DMS79 (cell line): ENCODE results near the gene FAM76B.
"Not testable (repeated sequence)": the region's sequence is repeated elsewhere in the genome, so short reads cannot be mapped to it uniquely, and the experiment has no call there.

Source experiments
- DNase-seq: peaks from one replicate; lab custom pipeline; 2025; lab: John Stamatoyannopoulos, UW

FAM76B gene

DNA sequence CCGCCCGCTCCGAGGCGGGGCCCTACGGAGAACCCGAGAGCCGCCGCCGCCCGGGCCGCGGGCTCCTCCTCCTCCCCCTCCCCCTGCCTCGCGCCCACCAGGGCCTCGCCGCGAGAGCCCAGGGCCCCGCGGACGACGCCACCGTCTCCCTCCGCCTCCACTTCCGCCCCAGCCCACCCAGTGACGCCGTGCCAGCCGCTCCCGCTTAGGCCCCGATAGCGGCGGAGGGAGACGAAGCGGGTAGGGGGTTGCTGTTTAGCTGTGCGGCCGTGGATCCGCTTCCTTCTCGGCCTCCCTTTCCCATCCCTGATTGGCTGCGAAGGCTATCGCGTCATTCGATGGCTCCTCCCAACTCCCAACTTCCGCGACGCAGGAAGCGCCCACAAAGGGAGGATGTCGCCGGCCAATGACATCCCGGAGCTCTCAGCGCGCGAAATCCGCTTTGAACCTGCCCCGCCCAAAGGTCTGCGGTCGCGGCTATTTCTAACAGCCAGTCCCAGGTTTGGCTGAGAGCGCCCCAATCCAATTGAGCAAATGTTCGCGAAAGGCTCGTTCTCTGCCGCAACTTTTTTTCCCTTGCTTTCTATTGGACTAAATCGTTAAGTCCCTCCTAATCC lies at the start of gene FAM76B:
TSS of gene FAM76B (minus strand) at position 277 of the 617 bp plus-strand sequence. CDS start 304 bp downstream, outside the sequence.
- DNase-seq = peak; percentile 99

DNA sequence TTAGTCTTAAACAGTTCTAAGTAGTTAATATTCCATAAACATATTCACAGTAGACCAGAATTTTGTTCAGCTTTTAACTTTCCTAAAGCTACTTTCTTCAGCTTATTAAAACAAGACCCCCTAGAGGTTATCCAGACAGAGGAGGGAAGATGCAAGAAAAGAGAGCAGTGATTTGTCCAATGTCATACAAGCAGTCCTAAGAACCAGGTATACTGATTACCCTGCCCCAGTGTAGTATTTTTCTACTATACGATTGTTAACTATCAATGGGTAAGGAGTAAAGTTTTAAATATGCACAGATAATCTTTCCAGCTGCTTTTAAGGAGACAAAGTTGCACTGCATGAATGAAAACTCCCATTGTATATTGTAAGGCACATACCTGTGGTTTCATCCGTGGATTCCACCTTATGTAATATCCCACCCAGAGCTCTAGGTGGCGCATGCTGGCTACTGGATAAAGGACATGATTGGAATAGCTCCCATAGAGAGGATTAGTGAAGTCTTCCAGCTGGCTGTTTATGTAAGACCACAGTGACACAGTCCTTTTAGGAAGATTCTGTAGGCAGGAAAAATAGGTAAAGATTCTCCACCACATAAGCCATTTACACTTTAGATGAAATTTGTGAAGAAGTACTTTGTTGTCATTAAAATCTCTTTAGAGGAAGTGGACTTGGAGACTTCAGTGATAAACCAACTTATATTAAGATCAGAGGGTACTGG lies 46.3 kb upstream of the FAM76B start:
- peak; percentile 21 for DNase-seq

DNA sequence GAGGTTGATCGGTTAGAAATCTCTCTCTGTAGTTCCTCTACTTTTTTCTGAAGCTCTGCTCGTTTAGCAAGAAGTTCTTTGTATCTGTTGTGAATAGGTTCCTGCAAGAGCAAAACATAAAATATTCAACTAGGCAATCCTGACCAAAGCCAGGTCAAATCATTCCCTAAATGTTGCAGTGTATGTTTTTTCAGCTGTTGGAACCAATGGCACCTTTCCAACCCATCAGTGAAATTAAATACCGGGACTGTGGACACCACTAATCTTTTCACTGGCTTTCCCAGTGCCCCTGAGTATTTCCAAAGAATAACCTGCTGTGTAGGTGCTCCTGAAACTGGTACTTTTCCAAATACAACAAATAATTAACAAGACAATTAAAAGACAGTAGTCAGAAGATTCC lies 45.8 kb upstream of the FAM76B start:
- DNase-seq = no peak

DNA sequence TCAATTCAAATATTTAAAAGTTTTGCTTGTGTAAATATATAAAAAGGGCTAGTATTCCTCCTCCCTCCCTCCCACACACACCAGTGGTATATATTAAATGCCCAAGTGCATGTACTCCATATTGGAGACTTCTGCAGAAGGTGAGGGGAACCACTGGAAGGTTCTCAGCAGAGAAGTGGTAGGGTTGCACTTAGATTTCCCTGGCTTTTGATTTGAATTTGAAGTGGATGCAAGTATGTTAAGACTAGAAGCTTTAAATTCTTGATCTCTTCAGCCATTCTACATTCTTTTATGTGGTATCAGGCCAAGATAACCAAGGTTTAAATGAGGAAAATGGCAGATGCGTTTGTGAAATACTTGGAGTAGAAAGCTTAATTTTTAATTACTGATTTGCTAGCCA lies 43.8 kb upstream of the FAM76B start:
- no peak for DNase-seq

DNA sequence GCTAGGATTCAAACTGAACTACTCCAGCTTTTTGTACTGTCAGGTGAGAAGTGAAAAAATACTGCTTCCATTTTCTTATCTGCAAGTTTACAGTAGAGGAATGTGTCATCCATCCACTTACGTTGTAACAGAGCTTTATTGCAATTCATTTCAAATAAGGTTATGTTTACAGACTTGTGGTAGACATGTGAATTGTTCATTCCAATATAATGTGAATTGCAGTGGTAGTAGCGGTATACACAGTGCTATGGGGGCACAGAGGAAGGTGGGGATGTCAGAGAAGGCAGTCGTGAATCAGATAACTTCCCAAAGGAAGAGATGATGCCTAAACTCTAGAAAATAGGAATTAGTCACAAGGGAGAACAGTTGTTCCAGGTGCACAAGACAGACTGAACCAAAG lies 43.2 kb upstream of the FAM76B start:
- no peak for DNase-seq

DNA sequence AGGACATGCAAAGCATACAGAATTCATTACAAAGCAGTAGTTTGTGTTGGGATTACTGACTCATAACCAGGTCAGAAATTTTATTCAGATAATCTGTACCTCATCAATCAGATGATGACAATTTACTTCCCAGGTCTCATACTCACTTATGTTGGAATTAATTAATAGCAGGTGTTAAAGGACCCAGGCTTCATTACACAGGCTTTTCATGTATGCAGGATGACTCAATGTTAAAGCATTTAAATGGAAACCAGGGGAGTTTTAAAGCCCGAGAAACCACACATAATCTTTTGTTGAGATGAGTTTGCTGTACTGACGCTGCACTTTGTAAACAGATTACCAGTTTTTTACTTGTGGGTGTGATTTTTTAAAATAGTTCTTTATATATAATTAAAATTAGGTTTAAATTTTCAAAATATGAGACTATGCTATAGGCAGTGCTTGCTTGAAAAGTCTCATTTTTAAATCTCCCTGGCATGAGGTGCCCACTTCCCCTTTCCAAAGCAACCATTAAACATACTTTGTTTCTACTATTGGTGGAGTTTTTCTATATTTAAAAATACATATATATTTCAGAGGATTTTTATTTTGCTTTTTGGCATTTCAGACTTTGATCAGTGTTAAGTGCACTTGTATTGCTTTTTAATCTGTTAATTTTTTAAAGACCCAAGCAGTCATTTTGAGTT lies 41.8 kb upstream of the FAM76B start:
- DNase-seq = no peak

DNA sequence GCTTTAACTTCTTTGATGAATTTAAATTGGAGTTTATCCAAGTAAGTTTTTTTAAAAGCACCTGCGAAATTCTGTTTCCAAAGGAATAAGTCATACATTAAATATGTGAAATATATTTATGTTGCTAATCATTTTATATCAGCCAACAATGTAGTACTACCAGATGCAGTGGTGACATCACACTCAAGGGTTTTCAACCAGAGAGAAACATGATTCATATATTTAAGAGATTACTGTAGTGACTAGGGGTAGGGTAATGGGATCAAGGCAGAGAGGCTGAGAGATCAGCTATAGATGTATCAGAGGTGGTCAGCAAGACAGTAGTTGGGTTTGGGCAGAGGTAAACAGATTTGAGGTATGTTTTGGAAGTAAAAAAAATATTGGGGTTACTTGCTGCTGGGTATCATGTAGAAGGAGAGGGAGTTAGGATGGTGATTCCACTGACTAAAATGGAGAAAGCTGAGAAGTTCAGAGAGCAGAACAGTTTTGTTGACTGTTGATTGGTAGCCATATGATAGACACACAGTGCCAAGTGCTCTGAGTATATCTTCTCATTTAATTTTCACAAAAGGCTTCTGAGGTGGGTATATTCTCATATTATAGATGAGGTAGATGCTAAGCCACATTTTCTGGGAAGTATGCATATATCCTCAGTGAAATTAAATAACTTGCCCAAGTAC lies 40.1 kb upstream of the FAM76B start:
- no peak for DNase-seq

DNA sequence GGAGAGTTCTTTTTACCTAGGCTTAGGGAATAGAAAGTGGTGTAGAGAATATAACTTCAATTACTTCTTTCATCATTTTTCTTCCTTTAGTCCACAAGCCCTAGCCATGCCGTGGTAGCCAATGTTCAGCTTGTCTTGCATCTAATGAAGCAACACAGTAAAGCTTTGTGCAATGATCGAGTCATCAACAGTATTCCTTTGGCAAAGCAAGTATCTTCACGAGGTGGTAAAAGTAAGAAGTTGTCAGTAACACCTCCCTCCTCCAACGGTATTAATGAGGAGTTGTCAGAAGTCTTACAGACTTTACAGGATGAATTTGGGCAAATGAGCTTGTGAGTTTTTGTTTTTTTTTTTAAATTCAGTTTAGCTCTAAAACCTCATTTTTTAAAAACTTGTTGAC lies 38.1 kb upstream of the FAM76B start:
- no peak for DNase-seq

DNA sequence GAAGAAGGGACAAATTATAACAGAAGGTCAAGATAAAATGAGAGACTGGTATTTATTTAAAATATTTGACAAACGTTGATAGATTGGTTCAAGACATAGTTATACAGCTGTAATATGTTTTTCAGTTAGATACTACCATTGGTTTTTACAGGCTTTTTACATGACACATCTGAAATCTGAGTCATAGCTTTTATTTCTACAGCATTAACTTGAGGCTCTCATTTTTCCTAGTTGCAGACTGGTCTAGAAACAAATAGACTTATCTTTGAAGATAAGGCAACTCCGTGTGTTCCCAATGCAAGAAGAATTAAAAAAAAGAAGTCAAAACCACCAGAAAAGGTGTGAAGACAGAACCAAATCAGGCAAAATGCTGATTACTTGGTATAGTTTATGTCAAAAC lies 32.1 kb upstream of the FAM76B start:
- DNase-seq = no peak

DNA sequence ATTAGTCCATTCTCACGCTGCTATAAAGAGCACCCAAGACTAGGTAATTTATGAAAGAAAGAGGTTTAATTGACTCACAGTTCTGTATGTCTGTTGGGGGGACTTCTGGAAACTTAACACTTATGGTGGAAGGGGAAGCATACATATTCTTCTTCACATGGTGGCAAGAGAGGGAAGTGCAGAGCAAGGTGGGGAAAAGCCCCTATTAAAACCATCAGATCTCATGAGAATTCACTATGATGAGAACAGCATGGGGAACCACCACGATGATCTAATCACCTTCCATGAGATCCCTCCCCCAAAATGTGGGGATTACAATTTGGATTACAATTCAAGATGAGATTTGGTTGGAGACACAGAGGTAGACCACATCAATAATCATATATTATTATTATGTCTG lies 26.5 kb upstream of the FAM76B start:
- DNase-seq = no peak

DNA sequence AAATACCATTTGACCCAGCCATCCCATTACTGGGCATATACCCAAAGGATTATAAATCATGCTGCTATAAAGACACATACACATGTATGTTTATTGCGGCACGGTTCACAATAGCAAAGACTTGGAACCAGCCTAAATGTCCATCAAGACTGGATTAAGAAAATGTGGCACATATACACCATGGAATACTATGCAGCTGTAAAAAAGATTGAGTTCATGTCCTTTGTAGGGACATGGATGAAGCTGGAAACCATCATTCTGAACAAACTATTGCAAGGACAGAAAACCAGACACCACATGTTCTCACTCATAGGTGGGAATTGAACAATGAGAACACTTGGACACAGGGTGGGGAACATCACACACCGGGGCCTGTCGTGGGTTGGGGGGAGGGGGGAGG lies 21.5 kb upstream of the FAM76B start:
- DNase-seq = not testable (repeated sequence)

DNA sequence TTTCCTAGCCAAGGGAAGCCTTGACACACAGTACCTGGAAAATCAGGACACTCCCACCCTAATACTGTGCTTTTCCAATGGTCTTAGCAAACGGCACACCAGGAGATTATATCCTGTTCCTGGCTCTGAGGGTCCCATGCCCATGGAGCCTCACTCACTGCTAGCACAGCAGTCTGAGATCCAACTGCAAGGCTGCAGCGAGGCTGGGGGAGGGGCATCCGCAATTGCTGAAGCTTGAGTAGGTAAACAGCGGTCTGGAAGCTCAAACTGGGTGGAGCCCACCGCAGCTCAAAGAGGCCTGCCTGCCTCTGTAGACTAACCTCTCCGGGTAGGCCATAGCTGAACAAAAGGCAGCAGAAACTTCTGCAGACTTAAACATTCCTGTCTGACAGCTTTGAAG lies 16.9 kb upstream of the FAM76B start:
- not testable (repeated sequence) for DNase-seq

DNA sequence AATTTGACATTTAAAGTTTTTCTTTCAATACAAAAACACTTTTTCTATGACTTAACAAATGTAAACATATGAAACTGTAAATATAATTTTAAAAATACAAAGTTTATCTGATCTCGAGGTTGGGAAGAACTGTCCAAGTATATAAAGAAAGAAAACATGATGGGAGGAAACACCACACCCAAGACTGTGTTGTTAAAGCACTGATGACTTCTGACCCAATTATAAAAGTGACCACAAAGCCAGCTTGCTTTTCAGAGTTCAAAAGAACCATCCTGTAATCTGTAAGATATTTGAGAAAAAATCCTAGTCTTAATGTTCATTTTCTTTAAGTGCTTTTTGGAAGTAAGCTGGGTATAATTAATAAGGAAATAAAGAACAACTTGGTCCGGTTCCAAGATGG lies 16.3 kb upstream of the FAM76B start:
- DNase-seq = no peak

DNA sequence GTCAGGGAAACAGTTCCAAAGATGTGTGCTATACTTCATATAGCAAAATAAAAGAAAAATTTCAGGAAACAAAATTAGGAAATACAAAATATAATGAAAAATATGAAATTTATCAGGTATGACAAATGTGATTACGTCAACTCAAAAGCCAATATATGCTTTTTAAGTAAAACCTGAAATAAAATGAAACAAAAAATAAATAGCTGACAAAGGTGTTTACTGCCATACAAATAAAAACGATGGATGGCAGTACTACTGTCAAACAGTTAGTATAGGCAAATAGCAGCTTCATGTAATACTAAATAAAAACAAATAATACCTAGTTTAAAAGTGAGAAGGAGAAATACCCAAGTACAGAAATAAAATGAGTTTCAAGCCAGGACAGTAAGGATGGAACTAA lies 14.4 kb upstream of the FAM76B start:
- DNase-seq = no peak

DNA sequence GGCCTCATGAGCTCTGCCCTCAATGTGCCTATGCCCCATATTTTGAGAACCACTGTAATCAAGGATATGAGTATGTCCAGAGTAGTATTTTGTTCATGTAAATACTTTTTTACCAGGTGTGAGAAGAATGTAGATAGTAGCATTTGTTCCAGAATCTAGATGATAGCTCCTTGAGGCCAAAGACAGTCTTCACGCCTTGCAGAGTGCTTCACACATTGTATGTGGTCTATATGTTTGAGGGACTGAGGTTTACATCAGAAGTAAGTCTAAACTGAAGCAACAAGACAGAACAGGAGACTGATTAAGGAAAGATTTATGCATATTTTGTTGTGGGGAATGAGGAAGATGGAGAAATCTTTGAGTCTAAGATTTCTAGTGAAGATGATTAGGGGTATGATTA lies 13.2 kb upstream of the FAM76B start:
- no peak for DNase-seq

DNA sequence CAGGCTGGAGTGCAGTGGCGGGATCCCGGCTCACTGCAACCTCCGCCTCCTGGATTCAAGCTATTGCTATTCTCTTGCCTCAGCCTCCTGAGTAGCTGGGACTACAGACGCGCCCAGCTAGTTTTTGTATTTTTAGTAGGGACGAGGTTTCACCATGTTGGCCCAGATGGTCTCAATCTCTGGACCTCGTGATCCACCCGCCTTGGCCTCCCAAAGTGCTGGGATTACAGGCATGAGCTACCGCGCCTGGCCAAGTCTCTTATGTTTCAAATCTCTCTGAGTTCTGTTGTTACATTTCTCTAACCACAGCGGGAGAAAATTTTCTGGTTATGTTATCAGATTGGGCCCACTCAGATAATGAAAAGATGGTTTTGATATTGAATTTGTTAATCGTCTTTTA lies 10.9 kb upstream of the FAM76B start:
- DNase-seq = no peak

DNA sequence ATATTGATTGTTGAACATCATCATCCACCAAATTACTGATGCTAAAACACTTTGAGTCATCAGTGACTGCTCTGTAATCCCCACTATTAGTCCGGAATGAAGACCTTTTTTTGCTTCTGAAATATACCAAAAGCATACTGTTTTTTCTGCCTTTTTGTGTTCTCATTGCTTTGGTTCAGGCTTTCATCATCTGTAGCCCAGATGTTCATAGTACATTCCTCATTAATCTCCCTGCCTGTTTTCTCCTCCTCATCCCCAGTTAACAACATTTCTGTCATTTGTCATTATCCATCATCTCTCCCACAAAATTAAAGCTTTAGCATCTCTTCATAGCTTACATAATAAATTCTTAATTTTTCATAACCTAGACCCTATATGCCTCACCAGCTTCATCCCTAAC lies 10.0 kb upstream of the FAM76B start:
- DNase-seq = no peak

DNA sequence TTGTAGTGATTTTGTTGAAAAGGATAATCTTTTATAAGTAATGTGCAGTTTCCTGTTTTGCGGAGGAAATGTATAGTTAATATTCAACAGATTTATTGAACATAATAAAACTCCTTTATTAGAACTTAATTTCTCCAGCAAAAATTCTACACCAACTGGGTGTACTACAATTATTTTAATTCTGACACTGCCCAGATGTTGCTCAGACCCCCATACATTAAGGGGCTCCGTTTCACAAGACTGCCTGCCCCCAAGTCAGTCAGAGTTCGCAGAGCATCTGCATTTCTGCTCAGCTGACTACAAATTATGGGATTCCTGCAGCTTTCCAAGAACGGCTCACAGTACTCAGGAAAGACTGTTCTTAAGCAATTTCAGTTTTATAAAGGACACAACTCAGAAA lies 6.9 kb upstream of the FAM76B start:
- no peak for DNase-seq

DNA sequence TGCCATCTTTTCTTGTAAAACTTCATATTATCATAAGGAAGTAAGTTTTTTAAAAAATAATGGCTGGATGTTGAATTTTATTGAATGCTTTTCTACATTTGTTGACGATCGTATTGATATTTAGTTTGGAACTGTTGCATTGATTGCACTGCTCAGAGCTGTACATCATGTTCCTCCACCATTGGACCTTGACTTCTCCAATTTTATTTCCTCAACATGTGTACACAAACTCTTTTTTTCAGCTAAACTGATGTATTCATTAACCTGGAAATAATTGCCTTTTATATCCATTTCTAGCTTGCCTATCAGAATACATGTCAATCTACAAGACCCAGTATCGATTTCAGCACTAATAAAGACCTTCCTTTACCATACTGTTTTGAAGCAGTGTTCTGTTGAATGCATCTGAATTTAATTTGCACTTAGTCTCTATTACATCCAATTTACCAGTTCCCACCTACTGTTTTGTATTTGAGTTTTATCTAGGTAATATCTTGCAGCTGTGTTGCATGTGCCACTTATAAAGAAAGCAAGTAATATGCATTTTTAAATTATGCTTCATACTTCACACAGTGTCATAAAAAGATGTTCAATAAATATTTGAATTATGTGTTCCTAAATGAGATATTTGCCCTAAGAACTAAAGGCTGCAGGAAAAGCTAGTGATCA lies 6.2 kb upstream of the FAM76B start:
- DNase-seq = no peak

DNA sequence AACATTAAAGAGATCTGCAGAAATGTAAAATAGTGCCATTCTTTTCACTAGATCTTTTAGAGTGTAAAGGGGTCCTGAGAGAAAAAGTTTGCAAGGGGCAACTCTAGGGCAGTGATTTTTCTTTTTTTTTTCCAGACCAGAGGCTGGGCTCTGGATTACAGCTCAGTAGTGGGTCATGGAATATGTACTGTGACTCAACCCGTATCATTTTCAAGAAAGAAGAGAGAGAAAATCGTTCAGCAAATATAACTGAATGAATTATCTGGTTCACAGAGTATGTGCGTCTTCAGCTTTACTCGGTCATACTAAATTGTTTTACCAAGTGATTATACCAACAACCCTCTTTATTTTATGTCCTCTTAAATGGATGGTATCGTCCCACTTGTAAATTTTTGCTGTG lies 4.5 kb upstream of the FAM76B start:
- DNase-seq = no peak

DNA sequence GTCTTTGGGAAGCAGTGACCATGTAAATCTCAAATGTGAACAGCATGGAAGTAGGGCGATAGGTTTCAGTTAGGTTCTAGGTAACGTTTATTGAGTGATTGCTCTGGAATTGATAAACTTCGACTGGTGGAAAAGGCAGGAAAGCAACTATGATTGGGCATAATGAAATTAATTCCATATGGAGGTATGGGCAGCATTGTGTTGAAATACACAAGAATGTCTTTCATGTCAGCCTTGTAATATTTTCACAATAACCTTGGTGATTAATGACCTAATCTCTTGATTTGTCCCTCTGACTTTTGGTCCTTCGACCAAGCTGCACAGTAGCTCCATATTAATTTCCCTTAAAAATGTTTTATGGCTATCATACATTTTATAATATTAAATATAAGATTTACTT lies 3.5 kb upstream of the FAM76B start:
- DNase-seq = no peak

DNA sequence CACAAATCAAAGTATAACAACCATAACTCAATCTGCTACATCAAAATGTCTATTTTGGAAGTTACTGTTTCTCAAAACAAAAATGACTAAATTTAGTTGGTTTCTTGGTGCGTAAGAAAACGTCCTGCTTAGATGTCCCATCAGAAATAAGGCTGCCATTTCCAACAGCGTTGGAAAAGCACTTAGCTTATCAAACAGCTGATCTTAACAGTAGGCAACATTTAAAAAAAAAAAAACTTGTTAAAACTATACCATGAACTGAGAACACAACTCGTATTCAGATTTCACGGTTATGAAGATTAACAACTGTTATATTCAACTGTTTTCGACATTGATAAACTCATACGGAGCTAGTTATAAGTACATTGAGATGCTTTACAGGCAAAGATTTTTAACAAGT lies 3.1 kb upstream of the FAM76B start:
- no peak for DNase-seq
